CMK (cell line): Measurements from ENCODE around the gene OR2A5.
"Not testable (repeated sequence)": the region's sequence is repeated elsewhere in the genome, so short reads cannot be mapped to it uniquely, and the experiment has no call there.

Source experiments
- DNase-seq: peaks from one replicate; pipeline ENCODE4 v3.0.0-alpha.2; 2010; ENCODE audit warnings: low read depth

OR2A5 gene

GRCh38 chr7:144048648-144049047, at the start of gene OR2A5:
OR2A5 (plus strand) TSS chr7:144048948; CDS start chr7:144050402, 1,454 bp downstream.
- DNase-seq = no peak

- DNase-seq = no peak
Observed at GRCh38 chr7:144000020-144000419, 48.7 kb upstream of the OR2A5 start, which contains the start of gene OR6B1. OR6B1 (plus strand) TSS chr7:144000320; CDS start chr7:144003997, 3,677 bp downstream.

GRCh38 chr7:144001543-144001942, 47.2 kb upstream of the OR2A5 start:
- no peak for DNase-seq

- DNase-seq = no peak
Observed at GRCh38 chr7:144004703-144005102, 44.0 kb upstream of the OR2A5 start.

GRCh38 chr7:144006029-144006691, 42.6 kb upstream of the OR2A5 start:
- DNase-seq = no peak

GRCh38 chr7:144006692-144007042, 42.1 kb upstream of the OR2A5 start:
- no peak for DNase-seq

- no peak for DNase-seq
Observed at GRCh38 chr7:144009361-144009760, 39.4 kb upstream of the OR2A5 start.

- not testable (repeated sequence) for DNase-seq
Observed at GRCh38 chr7:144010061-144010460, 38.7 kb upstream of the OR2A5 start.

- not testable (repeated sequence) for DNase-seq
Observed at GRCh38 chr7:144010821-144011220, 37.9 kb upstream of the OR2A5 start.

GRCh38 chr7:144011458-144012230, 37.1 kb upstream of the OR2A5 start:
- no peak for DNase-seq

GRCh38 chr7:144018065-144018464, 30.7 kb upstream of the OR2A5 start:
- no peak for DNase-seq

GRCh38 chr7:144019457-144019856, 29.3 kb upstream of the OR2A5 start:
- no peak for DNase-seq

- DNase-seq = no peak
Observed at GRCh38 chr7:144020340-144020739, 28.4 kb upstream of the OR2A5 start.

GRCh38 chr7:144022169-144022568, 26.6 kb upstream of the OR2A5 start:
- DNase-seq = no peak

- DNase-seq = no peak
Observed at GRCh38 chr7:144023171-144023827, 25.4 kb upstream of the OR2A5 start.

- DNase-seq = no peak
Observed at GRCh38 chr7:144024213-144024612, 24.5 kb upstream of the OR2A5 start.

- no peak for DNase-seq
Observed at GRCh38 chr7:144026203-144026883, 22.4 kb upstream of the OR2A5 start.

- no peak for DNase-seq
Observed at GRCh38 chr7:144027070-144027469, 21.7 kb upstream of the OR2A5 start.

GRCh38 chr7:144027974-144028373, 20.8 kb upstream of the OR2A5 start:
- DNase-seq = no peak

- DNase-seq = no peak
Observed at GRCh38 chr7:144028547-144028946, 20.2 kb upstream of the OR2A5 start.

- DNase-seq = no peak
Observed at GRCh38 chr7:144032516-144032915, 16.2 kb upstream of the OR2A5 start.

GRCh38 chr7:144032985-144033709, 15.6 kb upstream of the OR2A5 start:
- DNase-seq = no peak
